Hypothalamus (tissue), 51 donors: Measurements from ENCODE around the gene RAD9A.
A peak's percentile ranks its signal among the peaks of the same experiment; 100 is the strongest.

ENCODE experiments used
- DNase-seq, 51 donors: peaks; one replicate each; lab custom pipeline; 2025; lab: John Stamatoyannopoulos, UW

RAD9A gene

DNA sequence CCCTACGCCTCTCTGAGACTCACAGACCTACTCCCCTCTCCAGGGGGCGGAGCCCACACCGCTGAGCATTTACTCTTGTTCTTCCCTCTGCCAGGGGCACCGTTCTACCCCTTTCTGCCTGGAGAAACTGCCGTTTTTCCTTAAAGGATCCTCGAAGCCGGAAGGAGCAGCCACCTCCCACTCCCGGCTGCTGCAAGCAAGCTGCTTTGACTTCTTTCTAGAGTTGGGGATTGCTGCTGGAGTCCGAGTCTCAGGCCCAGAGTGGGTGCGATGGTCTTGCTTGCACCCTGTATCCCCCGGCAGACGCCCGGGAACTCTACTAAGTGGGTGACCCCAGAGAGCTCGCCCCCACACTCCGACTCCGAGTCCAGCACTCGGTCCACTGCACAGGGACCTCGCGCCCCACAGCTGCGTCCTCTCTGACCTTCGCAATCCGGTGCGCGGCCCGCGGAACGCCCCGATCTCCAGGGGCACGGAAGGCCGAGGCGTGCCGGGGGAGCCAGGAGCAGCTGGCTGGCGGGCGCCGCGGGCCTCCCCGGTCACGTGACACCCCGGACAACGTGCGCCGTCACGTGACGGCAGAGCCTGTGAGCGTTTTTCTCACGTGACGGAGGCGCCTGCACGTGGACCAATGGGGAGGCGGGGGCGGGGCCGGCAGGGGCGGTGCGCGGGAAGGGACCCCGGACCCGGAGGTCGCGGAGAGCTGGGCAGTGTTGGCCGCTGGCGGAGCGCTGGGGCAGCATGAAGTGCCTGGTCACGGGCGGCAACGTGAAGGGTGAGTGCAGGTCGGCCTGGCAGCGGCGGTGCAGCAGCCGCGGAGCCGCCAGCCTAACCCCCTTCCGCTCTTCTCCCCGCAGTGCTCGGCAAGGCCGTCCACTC lies at the start of gene RAD9A:
RAD9A (plus strand) TSS at position 683 of the 879 bp plus-strand sequence; CDS start at position 742, 59 bp downstream.
- peak; percentile 38 to 97 (median 92) for DNase-seq

DNA sequence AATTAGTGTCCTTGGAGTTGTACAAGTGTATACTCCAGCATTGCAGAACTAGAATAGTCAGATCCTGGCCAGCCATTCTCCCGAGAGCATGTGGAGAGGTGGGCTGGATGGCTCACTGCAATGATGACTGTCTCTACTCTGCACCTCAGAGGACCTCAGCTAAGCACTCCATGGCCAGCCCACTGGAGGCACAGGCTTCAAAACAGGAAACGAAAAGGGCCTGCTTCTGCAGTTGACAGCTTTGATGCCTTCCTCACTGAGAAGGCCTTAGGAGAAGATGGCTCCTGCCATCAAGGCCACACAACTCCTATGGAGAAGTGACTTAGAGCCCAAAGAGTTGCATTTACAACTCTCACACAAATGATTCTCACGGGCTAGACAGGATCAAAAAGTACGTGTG lies 47.5 kb upstream of the RAD9A start:
- peak in 1 of 51 donors; percentile 13 for DNase-seq

DNA sequence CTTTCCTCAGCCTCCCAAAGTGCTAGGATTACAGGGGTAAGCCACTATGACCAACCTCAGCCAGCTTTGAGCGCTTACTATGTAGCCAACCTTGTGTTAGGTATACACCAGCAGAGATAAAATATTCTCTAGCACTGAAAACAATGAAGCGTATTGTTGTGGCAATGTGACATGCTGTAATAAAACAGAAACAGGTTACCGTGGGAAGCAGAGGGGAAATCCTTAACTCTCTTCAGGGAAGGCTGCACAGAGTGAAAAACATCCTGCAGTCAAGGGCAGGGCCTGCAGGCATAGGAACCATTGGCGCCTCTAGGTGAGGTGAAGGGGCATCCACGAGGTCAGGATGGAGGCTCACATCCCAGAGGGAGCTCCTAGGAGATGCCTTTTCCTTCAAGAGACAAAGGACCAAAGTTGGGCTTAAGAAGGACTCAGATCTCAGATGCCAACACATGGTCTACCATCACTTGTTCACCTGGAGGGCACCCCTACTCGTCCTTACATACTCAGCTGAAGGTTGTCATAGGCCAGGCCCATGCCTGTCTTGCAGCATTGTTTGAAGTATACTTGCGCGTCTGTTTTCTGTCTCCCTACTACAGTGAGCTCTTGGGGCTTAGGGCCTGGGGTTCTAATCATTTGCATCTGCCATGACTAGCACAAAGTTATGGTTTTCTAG lies 46.4 kb upstream of the RAD9A start:
- no peak for DNase-seq

DNA sequence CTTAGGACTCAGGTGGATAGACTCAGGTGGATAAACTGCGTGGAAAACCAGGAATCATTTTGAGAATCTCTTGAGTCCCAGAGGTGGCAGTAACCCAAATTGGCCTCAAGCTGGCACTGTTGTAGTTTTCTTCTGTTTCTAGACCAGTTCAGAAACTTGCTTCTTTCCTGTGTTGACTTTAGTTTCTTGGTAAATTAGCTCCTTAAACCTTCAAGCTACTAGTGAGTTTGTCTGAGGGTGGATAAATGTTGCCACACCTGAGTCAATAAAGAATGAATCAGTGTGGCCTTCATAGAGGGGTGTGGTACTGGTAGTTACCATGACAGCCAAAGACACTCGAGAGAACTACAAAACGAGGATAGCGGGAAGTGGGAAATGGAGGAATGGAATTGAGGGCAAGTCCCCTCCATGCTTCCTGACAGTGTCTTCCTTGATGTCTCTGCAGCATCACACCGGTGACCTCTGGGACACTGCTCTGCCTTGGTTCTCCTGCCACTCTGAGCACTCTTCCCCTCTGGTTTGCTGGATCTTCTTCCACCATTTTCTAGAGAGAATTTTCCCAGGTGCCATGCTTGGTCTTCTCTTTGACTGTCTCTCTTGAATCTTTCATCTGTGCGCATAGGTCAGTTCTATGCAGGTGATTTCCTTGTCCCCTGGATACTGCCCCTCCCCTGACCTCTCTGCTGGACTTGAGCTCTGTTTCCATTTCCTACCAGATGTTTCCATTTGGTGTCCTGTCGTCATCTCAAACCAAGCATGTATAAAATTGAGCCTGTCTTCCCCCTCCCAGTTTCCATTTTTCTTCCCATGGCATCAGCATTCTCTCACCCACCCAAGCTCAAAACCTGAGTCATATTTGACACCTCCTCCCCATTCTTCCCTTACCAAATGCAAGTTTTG lies 45.6 kb upstream of the RAD9A start:
- no peak for DNase-seq

DNA sequence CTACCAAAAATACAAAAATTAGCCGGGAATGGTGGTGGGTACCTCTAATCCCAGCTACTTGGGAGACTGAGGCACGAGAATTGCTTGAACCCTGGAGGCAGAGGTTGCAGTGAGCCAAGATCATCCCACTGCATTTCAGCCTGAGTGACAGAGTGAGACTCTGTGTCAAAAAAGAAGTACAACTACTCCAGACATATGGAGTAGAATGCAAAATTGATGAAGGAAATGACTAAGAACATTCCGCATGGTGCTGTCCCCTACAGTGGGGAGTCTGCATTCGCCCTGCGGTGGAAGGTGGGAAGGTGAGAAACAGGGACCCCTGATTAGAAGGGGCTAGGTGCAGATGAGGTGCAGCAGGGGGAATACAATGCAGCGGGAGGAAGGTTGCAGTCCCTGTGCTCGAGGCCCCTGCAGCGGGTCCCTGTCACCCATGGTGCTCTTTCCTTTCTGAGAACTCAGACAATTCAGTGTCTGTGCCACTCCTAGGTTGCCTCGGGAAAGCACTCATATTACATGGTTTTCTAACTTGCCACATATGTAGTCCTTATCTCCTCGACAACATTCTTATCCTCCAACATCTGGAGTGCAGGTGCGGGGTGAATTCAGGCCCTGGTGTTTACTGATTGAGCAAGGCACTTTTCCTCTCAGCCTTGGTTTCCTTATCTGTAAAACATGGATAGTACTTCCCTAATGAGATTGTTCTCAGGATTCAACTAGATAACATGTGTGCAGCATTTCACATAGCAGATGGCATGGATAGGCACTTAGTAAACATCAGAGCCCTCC lies 43.6 kb upstream of the RAD9A start:
- DNase-seq, result no peak

DNA sequence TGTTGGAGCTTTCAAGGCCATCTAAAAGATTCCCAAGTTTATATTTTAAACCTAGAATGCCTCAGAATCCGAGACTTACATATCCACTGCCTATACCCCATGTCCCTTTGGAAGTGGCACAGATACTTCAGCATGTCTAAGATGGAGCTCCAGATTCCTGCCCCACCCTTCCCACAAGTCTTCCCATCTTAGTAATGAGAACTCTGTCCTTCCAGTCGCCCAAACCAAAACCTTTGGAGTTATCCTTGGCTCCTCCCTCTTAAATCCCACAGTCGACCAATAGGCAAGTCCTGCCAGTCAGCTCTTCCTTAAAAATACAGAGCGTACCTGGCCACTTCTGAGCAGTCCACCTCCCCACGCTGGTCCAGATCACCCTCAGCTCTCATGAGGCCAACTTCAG lies 42.8 kb upstream of the RAD9A start:
- DNase-seq, result no peak

DNA sequence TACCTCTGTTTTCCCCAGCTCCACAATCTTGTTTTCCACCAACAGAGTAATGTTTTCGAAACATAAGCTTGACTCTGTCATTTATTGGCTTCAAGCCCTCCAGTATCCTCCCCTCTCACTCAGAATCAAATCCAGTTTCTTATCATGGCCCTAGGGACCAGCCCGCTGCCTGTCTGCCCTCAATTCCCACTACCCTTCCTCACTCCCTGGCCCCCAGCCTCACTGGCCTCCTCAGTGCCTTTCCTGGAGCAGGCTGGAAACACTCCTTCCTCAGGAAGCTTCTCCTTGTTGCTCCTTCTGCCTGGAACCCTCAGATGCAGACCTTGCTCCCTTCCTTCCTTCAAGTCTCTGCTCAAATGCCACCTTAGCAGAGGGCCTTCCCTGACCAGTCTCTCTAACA lies 42.3 kb upstream of the RAD9A start:
- no peak for DNase-seq

DNA sequence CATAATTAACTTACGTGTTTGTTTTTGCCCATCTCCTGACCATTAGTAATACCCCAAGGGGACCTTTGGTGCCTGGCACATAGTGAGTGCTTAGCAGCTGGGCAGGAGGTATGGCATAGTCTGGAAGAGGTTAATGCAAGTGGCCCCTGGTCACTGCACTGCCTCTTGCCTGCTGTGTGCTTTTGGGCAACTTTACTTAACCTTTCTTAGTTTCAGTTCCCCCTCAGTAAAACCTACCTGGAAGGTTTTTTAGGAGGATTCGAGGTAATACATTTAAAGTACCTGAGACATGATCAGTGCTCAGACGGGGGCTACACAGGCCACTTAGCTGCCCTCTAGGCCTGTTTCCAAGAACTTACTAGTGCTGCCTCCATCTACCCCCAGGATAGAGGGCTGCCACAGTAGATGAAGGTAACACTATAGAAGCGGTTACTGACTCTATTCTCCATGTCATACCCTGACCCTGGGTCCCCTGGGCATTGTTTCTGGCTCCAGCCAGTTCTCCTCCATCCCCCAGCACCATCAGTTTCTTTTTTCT lies 41.8 kb upstream of the RAD9A start:
- DNase-seq, result no peak

DNA sequence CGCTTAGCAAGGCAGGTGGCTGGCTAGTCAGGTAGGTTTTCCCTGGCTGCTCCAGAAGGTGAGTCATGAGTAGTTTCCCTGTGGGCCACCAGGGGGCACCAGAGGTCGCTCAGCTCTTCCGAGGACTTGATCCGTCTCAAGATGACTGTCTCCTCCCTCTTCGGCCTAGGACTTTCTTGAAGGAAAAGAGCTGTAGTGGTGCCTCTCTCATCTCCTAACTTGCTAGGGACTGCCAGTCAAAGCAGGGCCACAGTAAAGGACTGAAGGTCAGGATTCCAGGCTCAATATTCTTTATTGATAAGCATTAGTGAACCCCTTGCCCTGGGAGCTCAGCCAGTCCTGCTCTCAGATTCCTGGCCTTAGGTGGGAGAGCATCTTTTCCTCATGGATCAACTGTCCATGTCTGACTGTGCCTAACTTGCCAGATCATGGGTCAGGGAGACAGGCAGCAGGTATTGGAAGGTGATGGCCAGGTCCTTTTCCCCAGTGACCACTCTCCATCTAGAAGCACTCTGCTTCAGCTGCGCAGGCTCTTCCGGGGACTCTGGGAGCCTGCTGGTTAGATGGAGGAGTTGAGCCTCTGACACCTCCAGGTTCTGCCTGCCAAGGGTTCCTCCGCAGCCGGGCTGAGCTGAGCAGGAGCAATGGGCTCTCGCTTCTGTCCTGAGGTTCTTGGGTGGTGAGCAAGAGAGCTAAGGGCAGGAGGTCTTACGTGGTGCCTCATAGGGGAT lies 40.3 kb upstream of the RAD9A start:
- peak in 24 of 51 donors; percentile 9 to 67 (median 34) for DNase-seq

DNA sequence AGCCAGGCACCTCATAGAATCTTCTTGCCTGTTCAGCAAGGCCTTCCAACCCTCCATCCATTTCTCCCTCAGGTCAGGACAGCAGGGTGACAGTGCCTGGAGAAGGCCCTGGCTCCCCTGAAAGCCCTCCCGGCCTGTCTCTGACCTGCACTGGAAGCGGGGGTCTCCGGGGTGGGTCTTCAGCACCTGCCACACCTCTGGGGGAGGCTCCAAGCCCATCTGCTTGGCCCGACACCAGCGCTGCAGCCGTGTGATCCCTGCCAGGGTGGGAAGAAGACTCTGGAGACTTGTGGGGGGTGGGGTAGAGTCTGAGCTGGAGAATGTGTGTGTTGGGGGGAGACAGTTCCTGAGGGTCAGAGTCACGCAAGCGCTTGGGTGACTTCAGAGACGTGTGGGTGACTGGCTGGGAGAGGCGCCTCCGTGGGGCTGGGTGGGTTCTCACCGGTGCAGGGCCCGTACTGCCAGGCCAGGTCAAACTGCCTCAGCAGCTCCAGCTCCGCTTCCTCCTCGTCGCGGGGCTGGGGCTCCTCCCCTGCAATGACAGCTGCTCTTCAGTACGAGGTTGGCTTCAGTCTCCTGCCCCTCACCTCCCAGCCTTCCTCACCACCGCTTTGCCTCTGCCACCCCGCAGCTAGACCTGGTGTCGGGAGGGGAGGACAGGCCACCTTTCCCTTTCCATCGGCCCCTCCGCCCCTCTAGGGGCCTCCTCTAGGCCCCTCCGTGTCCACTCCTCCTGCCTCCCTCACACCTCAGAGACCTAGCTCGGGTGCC lies 39.1 kb upstream of the RAD9A start:
- DNase-seq, result peak in 1 of 51 donors; percentile 58

DNA sequence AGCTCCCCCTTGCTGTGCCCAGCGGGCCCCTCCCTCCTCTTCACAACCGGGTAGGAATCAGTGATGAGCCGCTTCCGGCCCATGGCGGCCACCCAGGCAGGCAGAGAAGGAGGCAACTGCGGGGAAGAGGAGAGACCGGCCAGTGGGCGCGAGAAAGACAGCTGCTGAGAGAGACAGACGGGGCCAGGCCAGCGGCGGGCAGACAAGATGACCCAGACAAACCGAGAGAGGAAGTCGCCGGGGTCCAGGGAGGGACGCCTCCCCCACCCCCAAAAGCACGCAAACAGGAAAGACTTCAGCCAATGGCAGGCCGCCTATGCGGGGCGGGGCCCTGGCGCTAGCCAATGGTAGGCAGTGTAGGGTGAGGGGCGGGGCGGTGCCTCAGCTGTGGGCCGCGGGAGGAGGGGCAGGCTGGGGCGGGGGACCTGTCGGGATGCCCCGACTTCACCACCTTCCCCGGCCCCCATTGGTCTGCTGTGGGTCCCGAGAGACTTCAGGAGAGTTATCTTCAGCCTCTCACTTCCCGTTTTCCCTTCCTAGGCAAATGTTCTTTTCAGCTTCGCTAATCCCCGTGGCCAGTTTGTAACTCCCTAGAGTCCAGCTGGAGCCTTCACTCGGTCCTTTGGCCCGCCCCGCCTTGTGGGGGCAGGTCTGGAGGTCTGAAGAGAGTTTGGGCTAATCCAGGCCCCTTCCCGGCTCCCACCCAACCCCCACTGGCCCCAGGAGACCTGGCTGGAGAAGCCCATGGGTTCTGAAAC lies 38.3 kb upstream of the RAD9A start, which contains the start of gene POLD4:
POLD4 (minus strand) TSS at position 230 of the 758 bp plus-strand sequence; CDS start at position 83, 147 bp downstream.
- DNase-seq, result peak; percentile 70 to 98 (median 95)

DNA sequence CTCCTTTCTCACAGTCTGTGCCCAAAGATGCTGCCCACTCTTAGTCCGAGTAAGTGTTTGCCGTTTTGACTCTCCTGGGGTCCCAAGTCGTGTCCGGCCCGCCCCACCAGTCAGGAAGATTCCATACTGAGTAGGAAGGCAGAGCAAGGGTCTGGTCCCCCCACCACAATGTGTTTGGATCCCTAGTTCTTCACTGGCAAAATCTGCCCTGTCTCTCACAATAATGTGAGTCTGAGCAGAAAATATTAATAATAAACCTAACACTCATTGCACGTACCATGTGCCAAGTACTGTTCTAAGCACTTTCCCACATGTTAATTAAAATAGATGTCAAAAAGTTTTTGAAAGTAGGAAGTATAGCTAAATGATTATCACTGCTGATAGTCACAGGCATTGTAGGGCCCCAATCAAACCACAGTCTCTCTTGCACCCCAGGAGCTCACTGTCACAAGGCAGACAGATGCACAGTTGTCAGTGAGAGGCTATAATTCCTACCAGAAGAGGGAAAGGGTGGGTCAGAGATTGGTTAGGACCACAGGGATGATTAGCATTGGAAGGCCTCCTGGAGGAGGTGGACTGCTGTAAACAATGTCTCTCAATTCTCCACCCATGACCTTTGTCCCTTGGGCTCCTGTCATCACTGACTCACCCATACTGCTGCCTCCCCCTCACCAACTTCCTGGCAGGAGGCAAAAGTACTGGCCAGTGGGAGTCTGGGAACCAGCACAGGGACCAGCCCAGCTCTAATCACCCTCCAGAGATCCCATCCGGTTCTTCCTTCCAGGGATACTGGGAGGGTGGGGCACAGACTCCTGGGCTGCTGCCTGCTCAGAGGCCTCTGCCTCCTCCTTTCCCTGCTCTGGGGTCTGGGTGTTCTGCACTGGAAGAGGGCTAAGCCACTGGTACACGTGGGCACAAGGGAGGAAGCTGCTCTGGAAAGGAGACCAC lies 37.4 kb upstream of the RAD9A start:
- DNase-seq, result peak in 2 of 51 donors; percentile 14 to 21

DNA sequence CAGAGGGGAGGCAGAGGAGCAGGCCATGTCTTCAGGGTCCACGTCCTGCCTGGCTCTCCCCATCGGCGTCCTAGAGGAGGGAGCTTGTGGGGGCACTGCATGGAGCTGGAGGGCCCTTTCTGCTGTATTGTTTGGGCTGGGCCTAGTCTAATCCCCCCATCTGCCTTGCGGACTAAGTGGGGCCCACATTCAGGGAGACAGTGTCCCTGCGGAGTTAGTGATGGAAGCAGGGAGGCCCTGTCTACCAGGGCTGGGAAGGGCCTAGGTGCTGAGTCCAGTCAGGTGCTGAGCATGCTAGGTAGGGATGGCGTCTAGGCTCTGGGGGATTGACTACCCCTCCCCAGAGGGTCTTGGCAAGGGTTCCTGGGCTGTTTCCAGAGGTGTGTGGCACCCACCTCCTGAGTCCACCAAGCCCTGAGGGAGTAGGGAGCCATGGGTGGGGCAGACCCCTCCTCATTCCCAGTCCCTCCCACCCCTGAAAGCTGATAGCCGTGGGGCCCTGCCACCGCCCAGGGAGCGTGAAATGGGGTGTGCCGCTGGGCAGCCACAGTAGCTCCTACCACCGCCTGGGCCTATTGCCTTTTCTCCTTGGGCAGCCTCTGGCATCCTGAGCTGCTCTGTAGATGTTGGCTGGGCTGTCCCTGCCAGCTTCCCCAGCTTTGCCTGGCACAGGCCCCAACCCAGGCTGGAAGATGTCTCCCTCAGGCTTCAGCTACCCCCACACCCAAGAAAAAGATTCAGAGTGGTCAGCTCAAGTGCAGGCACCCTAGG lies 36.6 kb upstream of the RAD9A start:
- DNase-seq, result peak in 5 of 51 donors; percentile 14 to 38 (median 21)

DNA sequence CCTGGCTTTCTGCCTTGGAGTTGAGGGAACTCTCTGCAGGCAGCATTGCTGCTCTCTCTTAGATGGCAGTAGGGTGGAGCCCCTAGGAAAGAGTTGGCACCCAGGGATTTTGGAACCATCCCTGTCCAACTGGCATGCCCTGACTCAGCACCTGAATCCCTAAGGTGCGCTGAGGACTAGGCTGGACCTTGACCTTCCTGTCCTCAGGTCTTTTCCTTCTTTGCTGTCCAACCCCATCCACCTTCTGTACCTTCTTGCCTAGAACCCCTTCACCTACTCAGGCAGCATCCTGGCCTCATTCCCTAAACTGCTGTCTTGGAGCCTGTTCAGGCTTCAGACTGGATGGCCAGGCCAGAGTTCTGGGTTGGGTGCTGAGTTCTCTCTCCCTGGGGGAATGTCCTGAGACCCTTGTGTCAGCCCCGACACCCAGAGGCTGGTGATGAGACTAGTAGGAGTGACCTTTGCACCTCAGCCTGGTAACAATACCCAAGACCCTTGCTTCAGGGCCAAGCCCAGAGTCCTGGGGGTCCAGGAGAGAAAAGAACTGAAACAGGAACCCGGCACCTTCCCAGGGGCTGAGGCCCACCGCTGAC lies 35.9 kb upstream of the RAD9A start:
- no peak for DNase-seq

DNA sequence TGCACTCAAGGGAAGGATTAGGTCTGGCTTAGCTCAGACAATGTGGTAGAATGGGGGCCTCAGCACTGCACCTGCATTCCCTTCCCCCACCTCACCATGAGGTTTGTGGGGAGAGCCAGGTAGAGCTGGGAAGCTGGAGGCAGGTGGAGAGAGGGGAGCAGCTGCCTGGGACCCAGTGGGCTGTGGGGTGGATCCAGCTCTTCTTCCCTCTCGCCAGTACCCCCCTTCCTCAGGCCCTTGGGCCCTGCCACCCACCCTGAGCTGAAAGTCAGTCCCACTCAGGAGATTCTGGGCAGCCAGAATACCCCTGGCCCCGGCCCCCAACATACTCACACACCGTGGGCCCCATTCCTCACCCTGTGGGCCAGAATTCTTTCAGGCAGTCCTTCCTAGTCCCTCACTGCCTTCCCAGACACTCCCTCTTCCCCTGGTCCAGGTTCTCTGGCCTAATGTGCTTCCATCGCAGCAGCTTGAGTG lies 35.4 kb upstream of the RAD9A start:
- DNase-seq, result no peak
